ENCODE measurements around the gene KRT86.

- no peak for TF ChIP-seq CTCF (CRISPR knock-in tag; IDR thresholded peaks at IDR 0.05)
- no peak for TF ChIP-seq SMAD3 (CRISPR knock-in tag; IDR thresholded peaks at IDR 0.05)
- no peak for TF ChIP-seq ZNF407 (CRISPR knock-in tag; IDR thresholded peaks at IDR 0.05; ENCODE audit: not compliant biosample characterization)
- no peak for TF ChIP-seq ZFP90 (CRISPR knock-in tag; IDR thresholded peaks at IDR 0.05; ENCODE audit: borderline replicate concordance)
Observed at GRCh38 chr12:52319097-52319496, 44.7 kb downstream of the KRT86 start.

Measured in HepG2 (cell line).